Stimulated activated CD4-positive, alpha-beta T cell treated with anti-CD3 and anti-CD28 coated beads, Interleukin-4, amount 100 ng/mL, for 48 hours (primary cell): ENCODE results near the gene TECTB.

Source experiments
- DNase-seq, 2 donors: peaks; one replicate each; pipeline ENCODE4 v3.0.0-alpha.2; 2020; ENCODE audit warnings: low read depth in 2 of 2

TECTB gene

DNA sequence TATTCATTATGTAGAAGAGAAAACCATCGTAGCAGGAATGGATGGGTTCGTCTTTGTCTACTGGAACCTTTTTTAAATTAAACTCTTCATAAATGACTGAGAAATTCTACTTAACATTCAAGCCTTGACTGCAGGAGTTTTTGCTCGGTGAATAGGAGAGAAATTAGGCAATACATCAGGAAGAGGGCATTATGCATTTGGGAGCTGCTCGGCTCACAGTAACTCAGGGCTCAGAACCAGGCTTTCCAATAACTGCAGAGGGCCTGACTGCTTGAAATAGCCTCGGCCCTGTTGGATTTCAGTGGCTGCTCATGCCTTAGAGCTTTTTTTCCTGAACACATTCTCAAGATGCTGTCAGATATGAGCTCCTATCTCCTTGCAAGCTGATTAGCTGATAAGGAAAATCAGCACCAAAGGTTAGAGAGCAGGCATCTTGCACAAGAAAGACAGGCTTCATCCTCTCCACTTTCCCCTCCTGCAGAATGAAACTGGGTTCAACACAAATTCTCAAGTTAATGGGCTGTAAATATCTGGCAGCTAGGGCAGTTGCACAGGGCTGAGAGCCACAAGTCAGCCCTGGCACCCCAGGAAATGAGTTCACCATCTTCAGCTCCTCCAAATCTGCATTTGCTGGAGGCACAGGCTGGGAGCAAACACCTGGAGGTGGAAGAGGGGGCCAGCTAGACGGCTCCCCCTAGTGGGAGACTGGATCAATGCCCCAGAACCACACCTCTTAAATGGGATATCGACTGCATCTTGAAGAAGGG is 24.3 kb downstream of the TECTB start:
- DNase-seq: peak; percentile 11 to 29

DNA sequence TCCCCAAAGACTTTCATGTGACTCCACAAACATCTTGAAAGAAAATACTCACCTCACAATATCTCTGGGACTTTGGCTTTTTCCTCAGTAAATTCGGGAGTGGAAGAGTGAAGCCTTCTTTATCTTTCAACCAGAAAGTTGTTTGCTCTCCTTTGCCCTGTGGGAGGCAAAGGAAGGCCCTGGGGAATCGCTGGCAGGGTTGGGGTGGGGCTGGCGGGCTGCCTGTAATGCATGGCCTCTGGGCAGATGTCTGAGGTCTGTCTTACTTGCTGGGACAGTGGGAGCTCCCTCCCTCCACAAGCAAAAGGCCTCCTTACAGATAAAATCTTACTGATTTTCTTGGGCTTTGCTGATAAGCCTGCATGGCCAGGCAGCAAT is 24.9 kb downstream of the TECTB start:
- no peak for DNase-seq

DNA sequence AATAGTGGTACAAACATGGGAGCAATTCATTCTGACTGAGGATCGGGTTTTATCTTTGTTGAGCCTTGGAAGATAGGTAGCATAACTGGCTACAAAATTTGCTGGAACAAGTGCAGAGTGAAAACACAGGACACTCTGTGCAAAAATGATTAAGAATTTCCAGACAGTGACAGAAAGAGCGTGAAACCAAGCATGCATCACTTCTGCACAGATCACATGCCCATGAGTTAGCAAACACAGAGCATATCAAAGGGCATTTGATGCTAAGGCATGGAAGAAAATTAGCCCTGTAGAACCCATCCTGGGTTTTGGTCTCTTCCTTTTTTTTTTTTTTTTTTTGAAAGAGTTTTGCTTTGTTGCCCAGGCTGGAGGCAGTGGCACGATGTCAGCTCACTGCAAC is 28.3 kb downstream of the TECTB start:
- DNase-seq: no peak

- DNase-seq: no peak
Measured at GRCh38 chr10:112313234-112313633, 30.0 kb downstream of the TECTB start.

DNA sequence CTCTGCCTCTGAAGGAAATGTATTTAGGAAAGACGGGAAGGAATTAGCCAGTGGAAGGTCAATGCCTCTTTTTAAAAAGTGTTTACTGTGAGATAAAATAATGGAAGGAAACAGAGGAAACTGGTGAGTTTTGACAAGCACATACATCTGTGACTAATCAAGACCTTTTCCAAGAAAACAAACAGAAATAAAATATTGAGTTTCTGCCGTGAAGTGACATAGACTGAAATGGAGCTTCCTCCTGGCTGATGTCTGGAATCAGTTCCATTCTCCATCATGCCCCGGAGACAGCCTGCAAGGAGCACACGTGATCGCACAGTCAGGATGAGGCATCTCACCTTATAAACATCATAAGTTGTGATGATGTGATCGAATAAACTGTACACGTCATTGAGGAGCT is 30.7 kb downstream of the TECTB start:
- DNase-seq: no peak

DNA sequence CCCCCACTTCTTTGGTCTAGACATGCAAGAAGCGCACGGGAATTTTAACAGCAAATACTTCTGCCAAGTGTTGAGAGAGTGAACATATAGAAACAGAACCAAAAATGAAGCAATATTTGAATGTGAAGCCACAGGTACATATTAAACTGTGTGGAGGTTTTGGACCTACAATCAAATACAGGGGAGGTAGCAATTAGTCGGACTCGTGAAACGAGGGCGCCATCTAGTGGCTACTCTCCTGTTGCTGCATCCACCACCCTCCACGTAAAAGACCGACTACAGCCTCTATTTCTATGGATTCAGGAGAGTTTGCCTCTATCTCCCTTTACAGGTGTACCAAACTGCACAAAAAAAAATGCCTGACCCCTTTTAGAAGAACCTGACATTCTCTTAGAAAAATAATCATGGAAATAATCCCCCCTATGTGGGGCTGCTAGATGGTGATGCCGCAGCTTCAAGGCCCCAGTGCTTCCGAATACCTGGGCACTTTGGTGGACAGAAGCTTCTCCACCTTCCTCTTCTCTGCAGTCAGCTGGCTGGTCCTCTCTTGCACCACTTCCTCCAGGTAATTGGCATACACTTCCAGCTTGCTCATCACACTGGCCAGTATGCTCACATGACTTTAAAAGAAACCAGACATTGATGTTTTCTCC is 31.7 kb downstream of the TECTB start:
- DNase-seq: peak; percentile 70 to 79

GRCh38 chr10:112327678-112328077 is 44.5 kb downstream of the TECTB start:
- DNase-seq: no peak

DNA sequence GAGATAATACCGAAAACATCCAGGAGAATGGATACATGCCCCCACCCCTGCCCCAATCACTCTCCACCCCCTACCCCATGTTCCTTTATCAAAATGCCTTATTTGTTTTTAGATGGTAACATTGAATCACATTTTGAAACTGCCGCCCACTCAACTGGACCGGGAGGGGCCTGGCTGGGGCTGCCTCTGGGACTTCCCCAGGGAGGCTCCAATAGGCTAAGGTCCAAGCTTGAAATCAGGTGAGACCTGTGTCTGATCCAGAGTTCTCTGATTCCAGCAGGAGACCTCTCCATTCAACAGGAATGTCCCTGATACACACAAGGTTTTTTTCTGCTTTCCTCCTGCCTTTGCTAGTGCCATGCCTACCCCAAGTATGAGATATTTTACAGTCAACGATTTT is 47.0 kb downstream of the TECTB start:
- peak in 1 of 2 donors; percentile 8 for DNase-seq

- DNase-seq: no peak
Measured at GRCh38 chr10:112330607-112331160, 47.5 kb downstream of the TECTB start.

DNA sequence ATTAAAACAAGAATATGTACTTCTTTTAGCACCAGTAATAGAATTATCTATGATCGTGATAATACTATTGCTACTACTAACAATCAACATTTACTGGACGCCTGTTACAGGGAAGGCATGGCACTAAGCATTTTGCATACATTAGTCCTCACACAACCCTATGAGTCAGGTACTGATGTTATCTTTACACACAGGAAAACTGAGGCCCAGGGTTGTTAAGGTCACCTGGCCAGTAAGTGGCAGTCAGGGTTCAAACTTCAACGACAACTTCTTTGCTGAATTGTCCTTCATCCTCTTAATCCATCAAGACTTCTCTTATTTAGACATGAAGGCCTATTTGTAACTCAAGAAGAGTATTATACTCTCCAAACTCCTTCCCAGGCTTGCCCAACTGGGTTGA is 48.8 kb downstream of the TECTB start:
- DNase-seq: no peak

DNA sequence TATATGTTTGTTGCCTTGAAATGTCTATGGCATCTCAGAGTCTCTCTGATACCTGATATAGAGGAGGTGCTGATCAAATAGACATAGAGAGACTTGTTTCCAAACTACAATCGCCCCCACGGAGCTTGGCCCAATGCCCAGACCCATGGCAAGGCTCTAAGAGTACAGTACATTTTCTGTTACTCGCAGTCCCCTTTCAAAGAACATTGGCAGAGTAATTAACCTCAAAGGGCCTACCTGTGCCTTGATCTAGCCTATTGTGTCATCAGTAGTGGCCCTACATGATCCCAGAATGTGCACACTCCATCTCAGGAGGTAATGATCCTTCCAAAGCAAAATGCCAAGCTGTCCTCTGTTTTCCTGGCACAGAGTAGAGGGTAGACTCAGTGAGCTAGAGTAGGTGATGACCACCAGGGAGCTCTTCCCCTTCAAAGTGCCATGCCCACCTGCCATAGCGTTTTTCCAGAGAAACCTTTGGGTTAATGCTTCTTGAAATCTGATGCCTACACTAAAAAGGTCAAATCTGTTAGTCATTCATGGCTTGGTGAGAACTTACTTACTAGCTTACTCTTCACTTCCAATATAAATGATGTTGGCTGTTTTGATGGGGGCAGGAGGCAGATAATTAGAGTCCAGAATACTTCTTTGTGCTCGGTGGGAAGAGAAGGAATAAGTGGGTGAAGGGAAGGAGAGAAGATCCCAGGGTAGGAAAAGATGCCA is 49.5 kb downstream of the TECTB start:
- DNase-seq: no peak

DNA sequence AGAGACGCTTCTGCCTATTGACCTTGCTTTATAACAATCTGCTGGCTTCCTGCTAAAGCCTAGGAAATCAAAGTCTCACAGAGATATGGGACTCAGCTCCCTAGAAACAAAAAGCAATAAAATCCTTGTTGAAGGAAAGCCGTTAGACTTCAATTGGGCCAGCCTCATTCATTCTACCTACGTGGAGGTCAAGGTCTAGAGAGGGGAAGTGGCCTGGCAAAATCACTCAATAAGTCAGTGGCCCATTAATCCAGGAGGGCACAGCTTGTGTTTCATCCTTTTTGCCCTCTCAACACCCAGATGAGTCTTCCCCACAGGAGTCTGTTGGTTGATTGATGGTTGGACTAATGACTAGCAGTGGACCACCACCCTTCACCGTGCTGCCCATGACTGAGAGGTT is 50.3 kb downstream of the TECTB start:
- DNase-seq: no peak

- DNase-seq: no peak
Measured at GRCh38 chr10:112335111-112335867, 52.1 kb downstream of the TECTB start.

DNA sequence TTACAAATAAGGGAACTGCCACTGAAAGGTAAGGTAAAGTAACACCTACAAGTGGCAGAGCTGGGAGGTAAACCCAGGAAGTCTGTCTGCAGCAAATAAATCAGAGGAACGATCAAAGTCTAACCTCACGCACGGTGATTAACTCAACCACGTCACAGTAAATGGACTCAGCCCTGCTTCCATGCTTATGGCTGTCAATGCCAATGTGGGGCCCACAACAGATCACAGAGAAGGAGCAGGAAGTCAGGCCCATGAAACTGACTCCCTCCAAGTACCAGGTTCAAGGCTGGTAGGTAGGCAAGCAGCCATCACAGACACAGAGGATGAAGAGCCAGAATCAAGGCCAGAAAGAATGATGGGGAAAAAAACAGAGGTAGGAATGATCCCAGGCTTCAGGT is 52.7 kb downstream of the TECTB start:
- DNase-seq: no peak

DNA sequence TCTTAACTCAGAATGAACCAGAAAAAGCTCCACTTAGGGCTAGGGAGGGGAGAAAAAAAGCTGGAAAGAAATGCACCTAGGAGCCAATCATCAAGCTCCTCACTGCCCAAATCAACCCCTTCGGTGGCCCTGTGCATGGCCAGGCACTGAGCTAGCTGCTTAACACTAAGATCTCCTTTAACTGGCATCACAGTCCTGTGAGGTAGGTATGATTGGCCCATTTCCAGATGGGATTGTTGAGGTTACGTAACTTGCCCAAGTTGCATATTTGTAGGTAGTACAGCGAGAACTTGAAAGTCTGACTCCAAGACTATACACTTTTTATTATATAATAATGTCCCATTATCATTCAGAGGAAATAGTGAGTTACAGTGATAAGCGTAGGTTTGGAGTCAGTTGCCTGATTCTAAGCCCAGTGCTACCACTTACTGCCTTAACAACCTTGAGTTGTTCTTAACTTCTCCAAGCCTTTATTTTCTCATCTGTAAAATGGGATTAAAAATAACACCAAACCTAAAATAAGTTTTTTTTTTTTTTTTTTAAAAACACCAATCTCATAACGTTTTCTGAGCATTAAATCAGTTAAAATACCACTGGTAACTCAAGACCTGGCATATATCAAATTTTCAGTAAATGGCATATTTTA is 53.5 kb downstream of the TECTB start:
- no peak for DNase-seq

GRCh38 chr10:112338957-112339356 is 55.8 kb downstream of the TECTB start:
- no peak for DNase-seq

- DNase-seq: no peak
Measured at GRCh38 chr10:112340601-112341000, 57.4 kb downstream of the TECTB start.

DNA sequence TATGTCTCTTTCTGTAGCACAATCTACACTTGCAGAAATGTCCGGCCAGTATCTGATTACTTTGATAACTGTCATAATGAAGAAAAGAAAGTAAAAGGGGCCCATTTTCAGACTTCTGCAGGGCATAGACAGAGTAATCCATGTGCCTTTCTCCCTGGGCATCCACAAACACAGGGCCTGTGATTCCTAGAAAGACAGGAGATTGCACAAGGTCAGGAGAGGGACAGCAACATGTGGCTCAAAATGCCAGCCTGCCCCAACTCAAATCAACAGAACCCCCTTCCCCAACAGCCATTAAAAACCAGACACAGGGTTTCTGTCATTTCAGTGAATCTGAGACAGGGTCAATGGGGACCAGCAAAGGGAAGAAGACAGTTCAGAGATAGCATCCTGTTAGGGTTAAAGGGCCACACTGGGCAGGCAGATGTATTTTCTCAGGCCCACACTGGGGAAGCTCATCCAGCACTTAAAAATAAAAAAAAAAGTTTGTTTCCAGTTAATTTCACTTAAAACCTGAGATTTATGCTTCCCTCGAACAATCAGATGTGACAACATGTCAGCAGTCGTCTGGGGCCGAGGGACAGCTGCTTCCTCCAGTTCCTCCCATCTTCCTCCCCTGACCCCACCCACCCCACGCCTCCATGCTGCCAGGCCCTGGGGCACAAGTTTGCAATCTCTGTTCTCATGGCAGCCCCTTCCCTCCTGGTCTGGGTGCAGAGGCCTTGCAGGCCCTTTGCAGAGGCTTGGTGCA is 60.0 kb downstream of the TECTB start:
- DNase-seq: no peak

DNA sequence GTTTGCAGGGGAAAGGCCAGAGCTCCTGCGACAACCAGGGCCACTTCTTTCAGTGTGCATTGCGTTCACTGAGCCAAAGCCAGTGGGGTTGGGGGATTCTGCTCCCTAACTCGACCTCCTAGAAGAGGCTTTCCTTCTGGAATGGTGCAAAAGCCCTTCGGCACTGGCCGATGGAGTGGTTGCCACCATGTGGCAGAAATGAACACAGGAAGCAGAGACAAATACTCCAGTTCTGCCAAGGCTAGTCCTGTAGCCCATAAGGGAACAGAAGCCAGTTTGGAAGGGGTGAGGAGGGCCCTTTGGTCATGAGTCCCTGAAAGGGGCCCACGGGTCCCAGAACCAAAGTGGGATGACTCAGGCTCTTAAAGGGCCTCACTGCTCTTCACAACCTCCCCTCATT is 61.1 kb downstream of the TECTB start:
- no peak for DNase-seq

- no peak for DNase-seq
Measured at GRCh38 chr10:112345202-112345601, 62.0 kb downstream of the TECTB start.

DNA sequence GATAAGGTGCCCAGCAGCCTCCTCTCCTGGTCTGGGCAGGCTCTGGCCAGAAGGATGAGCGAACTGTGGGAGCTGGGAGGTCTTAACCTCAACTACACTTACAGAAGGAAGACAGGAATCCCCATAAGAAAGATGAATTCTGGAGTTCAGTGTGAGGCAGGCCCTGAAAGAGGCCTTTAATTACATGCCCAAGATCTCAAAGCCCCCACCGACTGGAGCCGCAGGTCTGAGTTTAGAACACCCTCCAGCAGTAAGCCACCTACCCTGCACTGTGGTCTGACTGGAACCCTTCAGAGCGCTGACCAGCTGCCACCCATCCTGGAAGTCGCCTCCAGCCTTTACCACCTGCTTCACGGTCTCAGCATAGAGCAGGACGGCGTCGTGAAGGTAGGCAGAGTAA is 62.5 kb downstream of the TECTB start:
- DNase-seq: no peak
